Epithelial cell of umbilical artery (primary cell): ENCODE results near the gene ZMYND11. TPM values are rescaled to one million over a fixed set of nuclear protein-coding genes. Genes with fewer than 3 reads are reported as not detected.

Experiments used
- total RNA-seq: library from RNA; depleted of rRNA; stranded (reverse); fragments of >200 nt; gene quantifications from 2 replicates; pipeline ENCODE4 v1.2.3, GENCODE V29; 2014

Gene ZMYND11
- 43.9 and 50.6 TPM in 2 replicates for total RNA-seq

DNA sequence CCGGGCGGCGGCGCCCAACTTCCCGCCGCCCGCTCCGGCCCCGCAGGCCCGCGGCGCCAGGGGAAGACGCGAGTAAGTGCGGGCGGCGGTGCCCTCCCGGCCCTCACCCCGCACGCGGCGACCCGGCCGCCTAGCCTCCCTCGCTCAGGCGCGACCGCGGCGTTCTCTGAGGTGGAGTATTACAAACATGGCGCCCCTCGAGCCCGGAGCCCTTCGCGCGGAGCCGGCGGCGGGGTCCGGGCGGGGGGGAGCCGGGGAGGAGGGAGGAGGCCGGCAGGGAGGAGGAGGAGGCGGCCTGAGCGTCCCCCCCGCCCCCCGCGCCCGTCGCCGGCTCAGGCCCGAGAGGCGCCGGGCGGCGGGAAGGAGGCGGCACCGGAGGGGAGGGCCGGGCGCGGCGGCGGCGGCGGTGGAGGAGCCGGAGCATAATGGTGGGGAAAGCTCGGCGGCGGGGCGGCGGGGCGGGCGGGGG, at the start of gene ZMYND11:
Gene ZMYND11, plus strand, starts transcription at position 324 of the 469 bp plus-strand sequence. CDS start 44,558 bp downstream, outside the sequence.

Other genes with a start within 250 kb of the ZMYND11 start
- 0.61 TPM in 1 of 2 replicates, not detected in the other for gene TUBB8, start 86.2 kb upstream of the ZMYND11 start, total RNA-seq